Mesothelial cell of epicardium (in vitro differentiated cells): Measurements from ENCODE around the gene TREM1. TPM values are rescaled to one million over a fixed set of nuclear protein-coding genes. Genes with fewer than 3 reads are reported as not detected.

ENCODE experiments used
- DNase-seq, 2 experiments: peaks; one replicate each; pipeline ENCODE4 v3.0.0; 2021; ENCODE audit warnings: low spot score in 2 of 2; ENCODE audit not compliant: unreplicated experiment in 2 of 2
- H3K27ac Mint-ChIP-seq: 2 replicates; pipeline ENCODE4 v1.8.0; 2021; ENCODE audit warnings: mixed read lengths
- H3K27me3 Mint-ChIP-seq: 2 replicates; pipeline ENCODE4 v1.8.0; 2021; ENCODE audit warnings: low read depth, mixed read lengths
- H3K36me3 Mint-ChIP-seq: 2 replicates; pipeline ENCODE4 v1.8.0; 2021; ENCODE audit warnings: mixed read lengths
- H3K4me1 Mint-ChIP-seq: 2 replicates; pipeline ENCODE4 v1.8.0; 2021; ENCODE audit warnings: mixed read lengths
- H3K4me3 Mint-ChIP-seq: 2 replicates; pipeline ENCODE4 v1.8.0; 2021; ENCODE audit warnings: mild to moderate bottlenecking, moderate library complexity, mixed read lengths
- H3K9me3 Mint-ChIP-seq: 2 replicates; pipeline ENCODE4 v1.8.0; 2021; ENCODE audit warnings: mixed read lengths
- total RNA-seq: library from RNA; stranded (reverse); gene quantifications from 3 replicates; pipeline ENCODE4 v1.2.1, GENCODE V29; 2021
- TF ChIP-seq, protein P1 (sequence below): fragments of 200-600 bp; sonication (generic); IDR thresholded peaks from one replicate; pipeline ENCODE4 v1.5.0; 2021; ENCODE audit warnings: antibody characterized with exemption; ENCODE audit not compliant: unreplicated experiment

The TREM1 gene
- total RNA-seq, 1 donor from 2014 or later, result not detected

DNA sequence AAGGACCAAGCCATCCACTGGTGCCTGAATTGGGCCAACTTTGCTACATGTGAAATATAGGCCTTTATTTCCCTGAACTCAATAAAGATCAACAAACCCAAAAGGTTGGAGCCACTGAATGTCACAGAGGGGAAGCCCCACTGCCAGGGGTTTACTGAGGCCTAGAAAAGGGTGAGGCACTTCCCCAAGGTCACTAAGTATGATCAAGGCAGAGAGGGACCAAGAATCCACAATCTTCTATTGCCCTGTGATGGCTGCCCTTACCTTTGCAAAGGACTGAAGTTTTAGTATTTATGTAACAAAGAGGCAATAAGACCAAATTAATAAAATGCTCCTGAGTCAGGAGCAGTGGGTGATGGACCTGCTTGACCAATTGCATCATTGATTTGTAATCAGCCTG is 18.0 kb downstream of the TREM1 start:
- Mint-ChIP-seq H3K4me1 (no peaks in the 10 kb centered on the region), H3K27ac (no peak overlapping the region)
- TF ChIP-seq, protein P1, sequence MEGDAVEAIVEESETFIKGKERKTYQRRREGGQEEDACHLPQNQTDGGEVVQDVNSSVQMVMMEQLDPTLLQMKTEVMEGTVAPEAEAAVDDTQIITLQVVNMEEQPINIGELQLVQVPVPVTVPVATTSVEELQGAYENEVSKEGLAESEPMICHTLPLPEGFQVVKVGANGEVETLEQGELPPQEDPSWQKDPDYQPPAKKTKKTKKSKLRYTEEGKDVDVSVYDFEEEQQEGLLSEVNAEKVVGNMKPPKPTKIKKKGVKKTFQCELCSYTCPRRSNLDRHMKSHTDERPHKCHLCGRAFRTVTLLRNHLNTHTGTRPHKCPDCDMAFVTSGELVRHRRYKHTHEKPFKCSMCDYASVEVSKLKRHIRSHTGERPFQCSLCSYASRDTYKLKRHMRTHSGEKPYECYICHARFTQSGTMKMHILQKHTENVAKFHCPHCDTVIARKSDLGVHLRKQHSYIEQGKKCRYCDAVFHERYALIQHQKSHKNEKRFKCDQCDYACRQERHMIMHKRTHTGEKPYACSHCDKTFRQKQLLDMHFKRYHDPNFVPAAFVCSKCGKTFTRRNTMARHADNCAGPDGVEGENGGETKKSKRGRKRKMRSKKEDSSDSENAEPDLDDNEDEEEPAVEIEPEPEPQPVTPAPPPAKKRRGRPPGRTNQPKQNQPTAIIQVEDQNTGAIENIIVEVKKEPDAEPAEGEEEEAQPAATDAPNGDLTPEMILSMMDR, result no peak

DNA sequence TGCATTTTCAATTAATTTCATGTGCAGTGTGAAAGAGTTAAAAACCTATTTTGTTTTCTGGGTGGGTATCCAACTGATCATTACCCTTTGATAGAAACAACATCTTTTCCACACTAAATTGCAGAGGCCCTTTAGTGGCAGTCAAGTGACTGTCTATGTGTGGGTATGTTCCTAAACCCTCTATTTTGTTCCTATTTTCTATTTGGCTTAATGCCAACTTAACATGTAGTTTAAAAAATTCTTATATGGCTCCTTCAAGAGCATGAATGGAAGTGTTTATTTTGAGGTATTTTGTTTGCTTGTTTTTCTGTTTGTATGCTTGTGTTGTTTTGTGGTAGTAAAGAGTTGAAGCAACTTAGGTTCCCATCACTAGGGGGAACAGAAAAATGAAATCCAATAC is 19.9 kb downstream of the TREM1 start:
- TF ChIP-seq, protein P1, result no peak
- H3K27ac Mint-ChIP-seq, result no peak overlapping the region
- H3K36me3 Mint-ChIP-seq, result peaks cover 2% of the 10 kb centered on the region
- H3K27me3 Mint-ChIP-seq, result peaks cover 23% of the 10 kb centered on the region
- no peaks in the 10 kb centered on the region for H3K4me1 Mint-ChIP-seq
- H3K4me3 Mint-ChIP-seq, result no peak overlapping the region
- no peak for DNase-seq
- peaks cover 19% of the 10 kb centered on the region for H3K9me3 Mint-ChIP-seq

More for the DNA sequence above, 18.0 kb downstream of the TREM1 start:
- no peaks in the 10 kb centered on the region for H3K36me3 Mint-ChIP-seq
- DNase-seq, result no peak
- H3K9me3 Mint-ChIP-seq, result peaks cover 4% of the 10 kb centered on the region
- peaks cover 40% of the 10 kb centered on the region for H3K27me3 Mint-ChIP-seq
- no peak overlapping the region for H3K4me3 Mint-ChIP-seq

DNA sequence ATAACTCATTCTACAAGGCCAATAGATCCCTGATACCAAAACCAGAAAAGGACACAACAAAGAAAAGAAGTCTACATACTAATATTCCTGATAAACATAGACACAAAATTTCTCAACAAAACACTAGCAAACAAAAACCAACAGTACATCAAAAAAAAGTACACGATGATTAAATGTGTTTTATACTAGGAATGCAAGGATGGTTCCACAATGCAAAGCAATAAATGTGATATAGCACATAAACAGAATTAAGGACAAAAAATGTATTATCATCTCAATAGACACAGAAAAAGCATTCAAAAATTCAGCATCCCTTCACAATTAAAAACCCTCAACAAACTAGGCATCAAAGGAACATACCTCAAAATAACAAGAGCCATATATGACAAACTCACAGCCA is 23.2 kb downstream of the TREM1 start:
- Mint-ChIP-seq H3K36me3 (peaks cover 2% of the 10 kb centered on the region), H3K9me3 (peaks cover 31% of the 10 kb centered on the region), H3K27me3 (peaks cover 13% of the 10 kb centered on the region), H3K4me1 (peaks cover 10% of the 10 kb centered on the region), H3K4me3 (no peak overlapping the region), H3K27ac (no peak overlapping the region)
- DNase-seq, result no peak
- TF ChIP-seq, protein P1, result no peak

DNA sequence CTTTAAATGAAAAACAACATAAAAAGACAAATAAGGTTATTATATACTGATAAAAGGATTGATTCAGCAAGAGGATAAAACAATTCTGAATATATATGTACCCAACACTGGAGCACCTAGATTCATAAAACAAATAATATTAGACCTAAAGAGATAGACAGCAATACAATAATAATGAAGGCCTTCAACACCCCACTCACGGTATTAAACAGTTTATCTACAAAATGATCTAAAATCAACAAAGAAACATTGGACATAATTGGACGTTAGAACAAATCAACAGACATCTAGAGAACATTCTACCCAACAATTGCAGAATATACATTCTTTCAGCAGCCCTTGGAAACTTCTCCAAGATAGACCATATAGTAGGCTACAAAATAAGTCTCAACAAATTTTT is 24.1 kb downstream of the TREM1 start:
- Mint-ChIP-seq H3K4me3 (no peak overlapping the region), H3K36me3 (peaks cover 2% of the 10 kb centered on the region), H3K27ac (no peak overlapping the region), H3K9me3 (peaks cover 31% of the 10 kb centered on the region), H3K27me3 (peaks cover 11% of the 10 kb centered on the region), H3K4me1 (peaks cover 19% of the 10 kb centered on the region)
- no peak for DNase-seq
- TF ChIP-seq, protein P1, result no peak

DNA sequence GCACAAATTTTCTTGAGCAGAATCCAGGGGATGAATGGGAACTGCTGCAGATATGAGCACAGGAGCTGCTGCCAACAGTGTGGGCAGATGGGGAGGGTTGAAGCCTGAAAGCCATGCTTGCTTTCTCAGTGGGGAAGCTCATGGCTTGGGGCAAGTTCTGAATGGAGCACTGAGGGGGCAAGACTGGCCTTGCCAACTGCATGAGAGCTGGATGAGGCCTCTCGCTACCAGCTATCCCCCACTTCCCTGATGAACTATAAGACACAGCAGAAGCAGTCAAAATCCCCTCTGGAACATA is 28.3 kb downstream of the TREM1 start:
- no peak for DNase-seq
- TF ChIP-seq, protein P1, result no peak
- peaks cover 2% of the 10 kb centered on the region for H3K36me3 Mint-ChIP-seq
- peaks cover 44% of the 10 kb centered on the region for H3K4me1 Mint-ChIP-seq
- peak overlapping the region; percentile 92 for H3K27ac Mint-ChIP-seq
- peaks cover 5% of the 10 kb centered on the region for H3K27me3 Mint-ChIP-seq
- H3K9me3 Mint-ChIP-seq, result peaks cover 24% of the 10 kb centered on the region
- no peak overlapping the region for H3K4me3 Mint-ChIP-seq
